Rectal smooth muscle tissue (tissue), 1 donor: ENCODE data around the gene RHBDD1.

Experiments
- H3K27ac ChIP-seq: one replicate; pipeline ENCODE4 v1.7.0; 2013; ENCODE audit warnings: low read depth, low read length, inconsistent platforms
- H3K27me3 ChIP-seq: one replicate; pipeline ENCODE4 v1.7.0; 2013; ENCODE audit warnings: low read length; ENCODE audit not compliant: control insufficient read depth, insufficient read depth
- H3K36me3 ChIP-seq: one replicate; pipeline ENCODE4 v1.7.0; 2013; ENCODE audit warnings: low read length; ENCODE audit not compliant: control insufficient read depth, insufficient read depth
- H3K4me1 ChIP-seq: one replicate; pipeline ENCODE4 v1.7.0; 2013; ENCODE audit warnings: low read length; ENCODE audit not compliant: control insufficient read depth, insufficient read depth
- H3K4me3 ChIP-seq: one replicate; pipeline ENCODE4 v1.7.0; 2013; ENCODE audit warnings: low read length
- H3K9ac ChIP-seq: one replicate; pipeline ENCODE4 v1.7.0; 2013; ENCODE audit warnings: low read length

The RHBDD1 gene

GRCh38 chr2:226883296-226883795, 47.5 kb downstream of the RHBDD1 start:
- Histone ChIP-seq H3K27me3 (no peaks in the 10 kb centered on the region), H3K4me3 (no peak overlapping the region)

GRCh38 chr2:226884166-226884565, 48.3 kb downstream of the RHBDD1 start:
- Histone ChIP-seq H3K4me1 (peaks cover 3% of the 10 kb centered on the region), H3K27me3 (no peaks in the 10 kb centered on the region), H3K27ac (no peak overlapping the region), H3K9ac (no peak overlapping the region), H3K36me3 (no peaks in the 10 kb centered on the region), H3K4me3 (no peak overlapping the region)

More at GRCh38 chr2:226883296-226883795, 47.5 kb downstream of the RHBDD1 start:
- H3K9ac ChIP-seq, result no peak overlapping the region
- no peaks in the 10 kb centered on the region for H3K36me3 ChIP-seq
- H3K4me1 ChIP-seq, result peaks cover 3% of the 10 kb centered on the region
- H3K27ac ChIP-seq, result no peak overlapping the region

- H3K36me3 ChIP-seq, result no peaks in the 10 kb centered on the region
- no peaks in the 10 kb centered on the region for H3K27me3 ChIP-seq
- no peak overlapping the region for H3K9ac ChIP-seq
- H3K27ac ChIP-seq, result no peak overlapping the region
- no peak overlapping the region for H3K4me3 ChIP-seq
- no peaks in the 10 kb centered on the region for H3K4me1 ChIP-seq
Observed at GRCh38 chr2:226885769-226886435, 50.0 kb downstream of the RHBDD1 start.

GRCh38 chr2:226887940-226888339, 52.1 kb downstream of the RHBDD1 start:
- H3K4me3 ChIP-seq, result no peak overlapping the region
- H3K4me1 ChIP-seq, result no peaks in the 10 kb centered on the region
- H3K36me3 ChIP-seq, result no peaks in the 10 kb centered on the region
- H3K27me3 ChIP-seq, result no peaks in the 10 kb centered on the region
- H3K27ac ChIP-seq, result no peak overlapping the region
- no peak overlapping the region for H3K9ac ChIP-seq

- H3K9ac ChIP-seq, result no peak overlapping the region
- no peaks in the 10 kb centered on the region for H3K36me3 ChIP-seq
- H3K4me3 ChIP-seq, result no peak overlapping the region
- no peaks in the 10 kb centered on the region for H3K4me1 ChIP-seq
- no peak overlapping the region for H3K27ac ChIP-seq
- H3K27me3 ChIP-seq, result no peaks in the 10 kb centered on the region
Observed at GRCh38 chr2:226888378-226888965, 52.6 kb downstream of the RHBDD1 start.

- H3K4me3 ChIP-seq, result no peak overlapping the region
- no peaks in the 10 kb centered on the region for H3K36me3 ChIP-seq
- H3K9ac ChIP-seq, result no peak overlapping the region
- H3K27me3 ChIP-seq, result no peaks in the 10 kb centered on the region
- H3K4me1 ChIP-seq, result no peaks in the 10 kb centered on the region
- no peak overlapping the region for H3K27ac ChIP-seq
Observed at GRCh38 chr2:226888971-226889370, 53.1 kb downstream of the RHBDD1 start.

- H3K27me3 ChIP-seq, result no peaks in the 10 kb centered on the region
- H3K36me3 ChIP-seq, result no peaks in the 10 kb centered on the region
- H3K4me3 ChIP-seq, result no peak overlapping the region
- H3K4me1 ChIP-seq, result no peaks in the 10 kb centered on the region
- H3K27ac ChIP-seq, result no peak overlapping the region
- no peak overlapping the region for H3K9ac ChIP-seq
Observed at GRCh38 chr2:226890286-226890685, 54.4 kb downstream of the RHBDD1 start.

- Histone ChIP-seq H3K27me3 (no peaks in the 10 kb centered on the region), H3K4me3 (no peak overlapping the region), H3K9ac (no peak overlapping the region), H3K4me1 (no peaks in the 10 kb centered on the region), H3K36me3 (no peaks in the 10 kb centered on the region), H3K27ac (no peak overlapping the region)
Observed at GRCh38 chr2:226891780-226892590, 56.1 kb downstream of the RHBDD1 start.

GRCh38 chr2:226892729-226893128, 56.9 kb downstream of the RHBDD1 start:
- H3K27ac ChIP-seq, result no peak overlapping the region
- H3K4me3 ChIP-seq, result no peak overlapping the region
- H3K27me3 ChIP-seq, result no peaks in the 10 kb centered on the region
- H3K4me1 ChIP-seq, result no peaks in the 10 kb centered on the region
- no peak overlapping the region for H3K9ac ChIP-seq
- no peaks in the 10 kb centered on the region for H3K36me3 ChIP-seq

GRCh38 chr2:226893216-226893615, 57.4 kb downstream of the RHBDD1 start:
- Histone ChIP-seq H3K4me3 (no peak overlapping the region), H3K9ac (no peak overlapping the region), H3K4me1 (no peaks in the 10 kb centered on the region), H3K27me3 (no peaks in the 10 kb centered on the region), H3K27ac (no peak overlapping the region), H3K36me3 (no peaks in the 10 kb centered on the region)

GRCh38 chr2:226894752-226895151, 58.9 kb downstream of the RHBDD1 start:
- Histone ChIP-seq H3K27ac (no peak overlapping the region), H3K4me3 (no peak overlapping the region), H3K36me3 (no peaks in the 10 kb centered on the region), H3K4me1 (no peaks in the 10 kb centered on the region), H3K27me3 (no peaks in the 10 kb centered on the region), H3K9ac (no peak overlapping the region)

GRCh38 chr2:226895579-226895978, 59.7 kb downstream of the RHBDD1 start:
- Histone ChIP-seq H3K4me1 (no peaks in the 10 kb centered on the region), H3K27ac (no peak overlapping the region), H3K27me3 (no peaks in the 10 kb centered on the region), H3K4me3 (no peak overlapping the region), H3K9ac (no peak overlapping the region), H3K36me3 (no peaks in the 10 kb centered on the region)
